GM20431 (cell line): ENCODE results near the gene PLEKHF1.
"Not testable (repeated sequence)": the region's sequence is repeated elsewhere in the genome, so short reads cannot be mapped to it uniquely, and the experiment has no call there.

Experiments
- in situ Hi-C: fragments of 300-500 bp; cut with MseI, MboI; formaldehyde crosslinking; loops from one replicate; pipeline ENCODE4 v1.15.0; 2020; ENCODE audit warnings: low sequenced_read_pairs; ENCODE audit not compliant: unreplicated experiment

PLEKHF1 gene

GRCh38 chr19:29662604-29663404 lies 2.5 kb upstream of the PLEKHF1 start:
- in situ Hi-C loops, result no loop called here

DNA sequence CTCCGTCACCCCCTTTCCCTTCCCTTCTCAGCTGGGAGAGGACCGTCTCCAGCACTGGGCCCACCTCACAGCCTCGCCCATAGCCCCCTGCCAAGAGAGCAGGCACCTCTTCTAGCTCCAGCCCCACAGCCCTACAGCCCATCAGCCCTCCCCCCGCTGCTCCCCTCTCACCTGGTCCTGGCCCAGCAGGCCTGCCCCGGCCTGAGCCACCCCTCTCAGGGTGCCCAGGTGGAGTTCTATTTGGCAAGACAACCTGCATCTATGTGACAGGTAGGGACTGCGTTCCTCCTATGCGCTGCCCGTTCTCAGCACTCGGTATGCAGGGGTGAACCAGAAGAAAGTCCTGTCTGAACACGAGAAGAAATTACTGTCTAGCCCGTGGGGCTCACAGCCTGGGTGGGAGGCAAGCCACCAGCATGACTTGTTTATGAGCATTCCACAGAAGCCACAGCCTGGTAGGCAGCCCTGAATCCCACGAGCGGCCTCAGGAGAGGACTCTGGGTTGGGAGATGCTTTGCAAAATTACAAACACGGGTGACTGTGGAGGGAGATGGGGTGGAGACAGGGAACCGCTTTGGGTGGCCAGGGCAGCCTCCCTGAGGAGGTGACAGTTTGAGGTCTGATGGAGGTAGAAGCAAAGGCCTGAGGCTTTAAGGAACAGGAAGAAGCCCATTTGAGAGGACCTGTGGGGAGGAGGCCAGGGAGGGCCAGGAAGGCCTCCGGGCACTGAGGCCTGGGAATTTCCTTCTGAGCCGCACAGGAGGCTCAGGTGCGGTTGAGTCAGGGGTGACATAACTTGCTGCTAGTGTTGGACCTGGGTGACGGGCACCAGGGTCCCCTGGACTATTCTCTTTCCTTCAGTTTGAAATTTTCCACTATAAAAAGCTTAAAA lies 1.2 kb upstream of the PLEKHF1 start:
- in situ Hi-C loops, result no loop called here

DNA sequence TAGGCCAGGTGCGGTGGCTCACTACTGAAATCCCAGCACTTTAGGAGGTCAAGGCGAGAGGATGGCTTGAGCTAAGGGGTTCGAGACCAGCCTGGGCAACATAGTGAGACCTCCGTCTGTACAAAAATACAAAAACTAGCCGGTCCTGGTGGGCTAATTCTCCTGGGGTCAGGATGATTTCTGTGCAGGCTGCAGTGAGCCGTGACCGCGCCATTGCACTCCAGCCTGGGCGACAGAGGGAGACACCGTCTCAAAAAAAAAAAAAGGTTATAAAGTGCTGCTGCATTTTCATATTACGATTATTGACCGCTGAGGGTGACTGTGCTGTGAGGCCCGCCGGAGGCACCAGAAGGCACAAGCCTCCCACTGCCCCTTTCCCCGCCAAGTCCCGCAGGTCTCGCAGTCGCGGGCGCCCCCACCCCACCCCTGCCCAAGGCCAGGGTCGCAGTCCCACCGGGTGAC lies 477 bp upstream of the PLEKHF1 start:
- in situ Hi-C loops, result no loop called here

- in situ Hi-C loops, result no loop called here
These were observed 741 bp downstream of the PLEKHF1 start for GRCh38 chr19:29665826-29666577.

GRCh38 chr19:29666578-29667386 lies 1.5 kb downstream of the PLEKHF1 start:
- in situ Hi-C loops, result no loop called here

DNA sequence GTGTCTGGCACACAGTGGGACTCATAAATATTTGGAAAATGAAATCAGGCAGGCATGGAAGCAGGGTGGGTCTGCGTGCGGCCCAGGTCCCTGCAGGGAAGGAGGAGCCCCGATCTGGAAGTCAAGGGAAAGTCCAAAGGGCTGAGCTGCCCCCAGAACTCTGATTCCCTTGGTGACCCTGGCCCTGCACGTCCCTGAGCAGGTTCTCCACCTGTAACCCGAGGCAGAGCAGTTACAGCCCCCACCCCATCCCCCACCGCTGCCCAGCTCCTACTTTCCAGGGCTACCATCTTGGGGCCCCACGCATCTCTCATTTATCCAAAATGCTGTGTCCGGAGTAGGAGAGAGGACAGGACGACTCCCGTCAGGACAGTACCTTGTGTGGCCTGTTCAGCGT lies 2.1 kb downstream of the PLEKHF1 start:
- in situ Hi-C loops, result no loop called here

GRCh38 chr19:29667901-29668341 lies 2.7 kb downstream of the PLEKHF1 start:
- in situ Hi-C loops, result no loop called here

DNA sequence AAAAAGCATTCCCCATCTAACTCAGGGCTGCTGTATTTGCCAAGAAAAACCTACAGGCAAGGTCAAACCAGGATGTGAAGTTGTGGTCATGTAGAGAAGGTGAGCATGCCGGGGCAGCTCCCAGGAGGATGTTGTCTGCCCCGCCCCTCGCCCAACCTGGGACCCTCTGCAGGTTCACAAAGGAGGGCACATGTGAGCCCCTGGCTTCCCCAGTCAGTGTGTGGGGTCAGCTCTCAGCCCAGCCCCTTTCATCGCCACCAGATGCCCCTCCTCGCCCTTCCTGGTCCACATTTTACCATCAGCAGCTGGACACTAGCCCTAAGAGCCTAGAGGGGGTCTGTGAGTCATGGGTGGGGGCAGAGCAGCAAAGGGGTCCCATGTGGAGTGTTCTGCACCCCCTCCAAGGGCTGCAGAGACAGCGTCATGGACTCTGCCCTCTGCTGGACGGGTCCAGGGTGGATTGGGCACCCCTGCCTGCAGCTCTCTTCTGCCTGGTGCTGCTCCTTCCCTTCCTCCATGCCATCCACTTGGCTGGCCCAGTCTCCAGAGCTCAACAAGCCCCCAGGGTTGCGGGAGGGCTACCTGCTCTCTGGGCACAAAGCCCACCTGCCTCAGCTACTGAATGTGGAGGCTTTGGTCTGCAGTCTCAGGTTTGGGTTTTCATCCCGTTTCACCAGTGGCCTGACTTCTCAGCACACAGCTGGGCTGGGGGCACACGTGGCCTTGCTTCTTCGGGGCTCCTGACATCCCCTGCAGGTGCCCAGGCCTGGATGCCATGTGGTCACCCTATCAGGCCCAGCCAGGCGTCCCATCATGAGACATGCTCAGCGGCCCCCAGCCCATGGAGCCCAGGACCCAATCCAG lies 3.7 kb downstream of the PLEKHF1 start:
- in situ Hi-C loops, result no loop called here

- in situ Hi-C loops, result no loop called here
These were observed 5.0 kb downstream of the PLEKHF1 start for GRCh38 chr19:29670255-29670654.

DNA sequence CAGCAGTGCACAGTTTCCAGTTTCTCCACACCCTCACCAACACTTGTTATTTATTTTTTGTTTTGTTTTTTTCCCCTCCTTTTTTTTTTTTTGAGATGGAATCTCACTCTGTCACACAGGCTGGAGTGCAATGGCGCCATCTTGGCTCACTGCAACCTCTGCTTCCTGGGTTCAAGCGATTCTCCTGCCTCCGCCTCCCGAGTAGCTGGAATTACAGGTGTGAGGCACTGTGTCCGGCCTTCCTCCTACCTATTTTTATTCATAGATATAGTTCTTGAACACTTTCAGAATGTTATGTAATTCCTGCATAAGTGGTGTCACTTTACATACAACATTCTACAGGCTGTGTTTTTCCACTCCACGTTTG lies 5.7 kb downstream of the PLEKHF1 start:
- in situ Hi-C loops, result not testable (repeated sequence)

- in situ Hi-C loops, result no loop called here
These were observed 6.3 kb downstream of the PLEKHF1 start for GRCh38 chr19:29671393-29672160.

GRCh38 chr19:29672319-29672932 lies 7.2 kb downstream of the PLEKHF1 start:
- in situ Hi-C loops, result no loop called here

GRCh38 chr19:29672933-29673336 lies 7.7 kb downstream of the PLEKHF1 start:
- in situ Hi-C loops, result no loop called here

GRCh38 chr19:29673451-29674371 lies 8.4 kb downstream of the PLEKHF1 start:
- in situ Hi-C loops, result no loop called here

DNA sequence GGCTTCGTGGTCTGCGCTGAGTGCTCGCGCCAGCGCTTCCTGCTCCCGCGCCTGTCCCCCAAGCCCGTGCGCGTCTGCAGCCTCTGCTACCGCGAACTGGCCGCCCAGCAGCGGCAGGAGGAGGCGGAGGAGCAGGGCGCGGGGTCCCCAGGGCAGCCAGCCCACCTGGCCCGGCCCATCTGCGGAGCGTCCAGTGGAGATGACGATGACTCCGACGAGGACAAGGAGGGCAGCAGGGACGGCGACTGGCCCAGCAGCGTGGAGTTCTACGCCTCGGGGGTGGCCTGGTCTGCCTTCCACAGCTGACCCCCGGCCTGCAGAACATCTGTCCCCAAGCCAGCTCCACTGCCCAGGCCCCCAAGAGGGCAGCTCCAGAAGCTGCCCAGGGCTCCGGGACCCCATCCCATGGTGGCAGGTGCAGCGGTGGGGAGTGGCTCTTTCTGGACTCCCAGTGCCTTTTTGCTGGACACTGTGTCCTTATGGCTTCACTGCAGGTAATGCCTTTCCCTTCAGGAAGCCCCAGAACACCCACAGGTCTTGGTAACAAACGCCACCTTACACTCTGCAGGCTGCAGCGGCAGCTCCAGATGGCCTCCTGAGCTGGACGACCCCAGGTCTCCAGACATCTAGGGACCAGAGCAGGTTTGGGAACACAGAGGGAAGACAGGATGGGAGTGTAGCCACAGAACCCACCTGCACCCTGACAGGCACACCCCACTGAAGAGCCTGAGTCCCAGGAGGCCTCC lies 9.3 kb downstream of the PLEKHF1 start:
- in situ Hi-C loops, result no loop called here

DNA sequence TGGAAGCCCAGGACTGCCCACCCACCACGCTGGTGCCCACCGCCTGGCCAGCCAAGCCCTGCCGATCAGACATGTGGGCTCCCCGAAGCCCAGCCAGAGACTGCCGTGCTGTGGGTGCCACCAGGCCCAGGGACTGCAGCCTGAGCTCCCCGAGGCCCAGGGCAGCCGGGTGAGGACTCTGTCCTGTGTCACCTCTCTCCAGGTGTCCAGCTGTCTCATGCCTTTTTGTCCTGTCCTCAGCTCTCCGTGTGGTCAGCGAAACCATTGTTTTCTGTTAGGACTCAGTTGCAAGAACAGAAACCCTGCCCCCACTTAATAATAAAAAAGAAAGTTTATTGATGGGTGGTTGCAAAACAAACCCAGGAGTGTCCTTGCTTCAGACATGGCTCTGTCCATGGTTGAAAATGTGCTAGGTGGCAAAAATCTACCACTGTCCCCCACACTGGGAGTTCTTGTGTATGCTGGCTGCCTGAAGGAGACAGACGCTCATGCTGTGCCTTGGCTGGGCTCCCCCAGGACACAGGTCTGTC lies 9.9 kb downstream of the PLEKHF1 start:
- in situ Hi-C loops, result no loop called here
